HG02759 (cell line): ENCODE measurements around the gene PRKCZ.

ENCODE experiments used
- ATAC-seq: cut with Tn5 transposase; IDR thresholded peaks from one replicate; pipeline ENCODE4 v1.9.1; 2021; ENCODE audit warnings: mild to moderate bottlenecking, moderate library complexity; ENCODE audit not compliant: unreplicated experiment

The PRKCZ gene

DNA sequence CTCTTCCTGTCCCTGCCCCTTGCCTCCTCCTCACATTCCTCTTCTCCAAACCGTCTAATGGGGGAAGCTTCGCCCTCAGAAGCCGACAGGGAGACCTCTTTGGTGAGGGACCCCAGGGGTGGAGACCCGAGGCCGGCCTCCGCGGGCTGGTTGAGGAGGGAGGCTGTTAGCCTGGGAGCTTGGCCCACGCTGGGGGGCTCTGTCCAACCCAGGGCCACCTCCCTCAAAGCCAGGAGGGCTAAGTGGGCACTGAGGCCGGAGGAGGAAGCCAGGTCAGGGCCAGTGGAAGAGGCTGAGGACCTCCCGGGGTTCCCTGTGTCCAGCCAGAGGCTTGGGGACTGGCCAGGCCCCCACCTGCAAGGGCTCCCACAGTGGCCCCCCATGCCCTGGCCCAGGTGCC, 25.8 kb upstream of the PRKCZ start:
- no peak for ATAC-seq

DNA sequence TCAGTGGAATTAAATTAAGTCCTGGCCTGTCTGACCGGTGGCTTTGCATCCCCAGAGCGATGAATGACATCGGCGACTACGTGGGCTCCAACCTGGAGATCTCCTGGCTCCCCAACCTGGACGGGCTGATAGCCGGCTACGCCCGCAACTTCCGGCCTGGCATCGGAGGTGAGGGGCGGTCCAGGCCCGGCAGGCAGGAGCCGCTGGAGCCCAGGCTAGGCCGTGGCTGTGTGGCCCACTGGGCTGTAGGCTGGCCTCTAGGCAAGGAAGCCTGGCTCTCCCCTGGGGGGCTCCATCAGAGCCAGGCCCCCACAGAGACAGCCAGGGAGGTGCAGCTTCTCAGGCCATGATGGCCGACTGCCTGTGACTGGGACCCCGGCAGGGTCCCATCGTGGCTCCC, 25.3 kb upstream of the PRKCZ start:
- no peak for ATAC-seq

DNA sequence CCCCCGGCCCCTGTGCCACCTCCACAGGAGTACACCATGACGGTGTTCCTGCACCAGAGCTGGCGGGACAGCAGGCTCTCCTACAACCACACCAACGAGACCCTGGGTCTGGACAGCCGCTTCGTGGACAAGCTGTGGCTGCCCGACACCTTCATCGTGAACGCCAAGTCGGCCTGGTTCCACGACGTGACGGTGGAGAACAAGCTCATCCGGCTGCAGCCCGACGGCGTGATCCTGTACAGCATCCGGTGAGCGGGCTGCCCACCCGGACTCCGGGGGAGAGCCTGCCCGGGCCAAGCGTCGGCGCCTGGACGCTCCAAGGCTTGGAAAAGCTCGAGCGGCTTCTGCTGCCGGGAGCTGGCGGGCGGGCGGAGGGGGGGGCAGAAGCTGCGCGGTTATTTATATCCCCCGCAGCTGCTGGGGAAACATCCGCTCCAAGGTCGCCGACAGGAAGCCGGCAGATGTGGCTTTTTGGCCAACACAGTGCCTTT, 24.7 kb upstream of the PRKCZ start:
- ATAC-seq, result no peak

DNA sequence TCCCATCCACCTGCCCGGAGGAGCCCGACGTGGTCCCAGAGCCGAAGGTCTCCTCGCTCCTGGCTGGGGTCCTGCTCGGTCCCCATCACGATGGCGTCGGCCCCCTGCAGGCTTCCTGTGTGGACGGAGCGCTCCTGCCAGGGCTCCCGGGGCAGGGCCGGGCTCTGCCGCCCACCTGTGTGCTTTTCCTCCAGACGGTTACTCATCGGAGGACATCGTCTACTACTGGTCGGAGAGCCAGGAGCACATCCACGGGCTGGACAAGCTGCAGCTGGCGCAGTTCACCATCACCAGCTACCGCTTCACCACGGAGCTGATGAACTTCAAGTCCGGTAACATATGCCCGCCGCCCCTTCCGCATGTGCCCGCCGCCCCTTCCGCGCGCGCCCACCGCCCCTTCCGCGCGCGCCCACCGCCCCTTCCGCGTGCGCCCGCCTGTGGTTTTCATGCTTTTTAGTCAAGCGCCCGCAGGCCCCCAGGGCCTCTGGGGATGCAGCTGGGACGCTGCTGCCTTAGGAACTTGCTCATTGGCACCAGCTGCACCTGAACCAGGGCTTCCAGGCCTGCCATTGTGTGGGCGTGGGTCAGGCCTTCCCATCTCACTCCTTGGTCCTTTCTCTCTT, 22.1 kb upstream of the PRKCZ start:
- ATAC-seq, result no peak

DNA sequence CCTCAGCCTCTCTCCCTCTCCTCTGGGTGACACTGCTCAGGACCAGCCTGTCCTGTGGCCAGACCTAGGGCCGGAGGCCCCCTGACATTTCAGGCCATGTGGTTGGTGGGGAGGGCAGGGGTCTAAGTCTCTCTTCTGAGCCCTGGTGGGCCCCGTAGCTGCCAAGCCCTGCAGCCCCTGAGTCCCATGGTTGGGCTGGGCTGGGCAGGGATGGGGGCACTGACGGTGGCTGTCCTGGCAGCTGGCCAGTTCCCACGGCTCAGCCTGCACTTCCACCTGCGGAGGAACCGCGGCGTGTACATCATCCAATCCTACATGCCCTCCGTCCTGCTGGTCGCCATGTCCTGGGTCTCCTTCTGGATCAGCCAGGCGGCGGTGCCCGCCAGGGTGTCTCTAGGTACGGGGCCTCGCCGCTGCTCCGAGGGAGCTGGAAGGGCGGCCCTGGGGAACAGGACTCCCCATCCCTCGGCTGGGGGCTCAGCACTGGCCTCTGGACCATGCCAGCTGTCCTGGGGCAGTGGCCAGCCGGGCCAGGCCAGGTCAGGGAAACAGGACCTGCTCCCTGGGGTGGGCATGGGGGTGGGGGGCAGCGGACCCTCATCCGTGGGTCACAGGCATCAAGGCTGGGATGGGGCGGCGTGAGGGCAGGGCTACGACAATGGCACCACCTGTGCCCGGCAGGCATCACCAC, 21.2 kb upstream of the PRKCZ start:
- ATAC-seq, result no peak

DNA sequence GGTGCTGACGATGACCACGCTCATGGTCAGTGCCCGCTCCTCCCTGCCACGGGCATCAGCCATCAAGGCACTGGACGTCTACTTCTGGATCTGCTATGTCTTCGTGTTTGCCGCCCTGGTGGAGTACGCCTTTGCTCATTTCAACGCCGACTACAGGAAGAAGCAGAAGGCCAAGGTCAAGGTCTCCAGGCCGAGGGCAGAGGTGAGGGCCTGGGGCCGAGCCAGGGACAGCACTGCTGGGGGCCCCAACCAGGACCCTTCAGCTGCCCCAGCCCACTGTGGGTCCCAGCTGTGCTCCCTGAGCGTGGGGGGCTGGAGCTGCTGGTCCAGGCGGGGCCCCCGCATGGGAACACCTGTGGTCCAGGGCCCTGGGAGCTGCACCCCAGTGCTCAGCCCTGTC, 20.6 kb upstream of the PRKCZ start:
- ATAC-seq, result no peak

DNA sequence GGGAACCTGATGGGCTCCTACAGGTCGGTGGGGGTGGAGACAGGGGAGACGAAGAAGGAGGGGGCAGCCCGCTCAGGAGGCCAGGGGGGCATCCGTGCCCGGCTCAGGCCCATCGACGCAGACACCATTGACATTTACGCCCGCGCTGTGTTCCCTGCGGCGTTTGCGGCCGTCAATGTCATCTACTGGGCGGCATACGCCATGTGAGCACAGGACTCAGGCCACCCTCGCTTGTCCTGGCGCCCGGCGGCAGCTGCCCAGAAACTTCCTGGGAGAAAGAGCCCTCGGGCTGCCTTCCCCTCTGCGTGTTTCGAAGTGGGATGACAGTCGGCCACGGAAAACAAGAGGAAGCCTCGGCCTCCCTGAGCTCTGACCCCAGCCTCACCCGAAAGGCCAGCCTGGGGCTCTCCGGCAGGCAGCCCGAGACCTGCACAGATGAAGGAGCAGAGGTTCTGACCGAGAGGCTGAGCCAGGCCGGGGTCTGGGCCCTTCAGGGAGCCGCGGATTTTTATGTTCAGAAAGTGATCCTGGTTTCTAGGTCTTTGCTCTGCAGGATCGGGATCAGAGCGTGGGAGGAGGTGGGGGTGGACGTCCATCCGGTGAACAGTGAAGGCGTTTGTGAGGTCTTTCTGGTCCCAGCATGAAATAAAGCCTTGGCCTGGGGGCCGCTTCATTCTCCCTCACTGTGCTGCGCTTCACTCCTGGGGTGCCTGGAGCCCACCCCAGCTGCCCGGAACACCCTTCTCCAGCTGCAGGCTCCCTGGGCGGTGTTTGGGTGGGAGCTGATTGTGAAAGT, 19.9 kb upstream of the PRKCZ start:
- no peak for ATAC-seq

DNA sequence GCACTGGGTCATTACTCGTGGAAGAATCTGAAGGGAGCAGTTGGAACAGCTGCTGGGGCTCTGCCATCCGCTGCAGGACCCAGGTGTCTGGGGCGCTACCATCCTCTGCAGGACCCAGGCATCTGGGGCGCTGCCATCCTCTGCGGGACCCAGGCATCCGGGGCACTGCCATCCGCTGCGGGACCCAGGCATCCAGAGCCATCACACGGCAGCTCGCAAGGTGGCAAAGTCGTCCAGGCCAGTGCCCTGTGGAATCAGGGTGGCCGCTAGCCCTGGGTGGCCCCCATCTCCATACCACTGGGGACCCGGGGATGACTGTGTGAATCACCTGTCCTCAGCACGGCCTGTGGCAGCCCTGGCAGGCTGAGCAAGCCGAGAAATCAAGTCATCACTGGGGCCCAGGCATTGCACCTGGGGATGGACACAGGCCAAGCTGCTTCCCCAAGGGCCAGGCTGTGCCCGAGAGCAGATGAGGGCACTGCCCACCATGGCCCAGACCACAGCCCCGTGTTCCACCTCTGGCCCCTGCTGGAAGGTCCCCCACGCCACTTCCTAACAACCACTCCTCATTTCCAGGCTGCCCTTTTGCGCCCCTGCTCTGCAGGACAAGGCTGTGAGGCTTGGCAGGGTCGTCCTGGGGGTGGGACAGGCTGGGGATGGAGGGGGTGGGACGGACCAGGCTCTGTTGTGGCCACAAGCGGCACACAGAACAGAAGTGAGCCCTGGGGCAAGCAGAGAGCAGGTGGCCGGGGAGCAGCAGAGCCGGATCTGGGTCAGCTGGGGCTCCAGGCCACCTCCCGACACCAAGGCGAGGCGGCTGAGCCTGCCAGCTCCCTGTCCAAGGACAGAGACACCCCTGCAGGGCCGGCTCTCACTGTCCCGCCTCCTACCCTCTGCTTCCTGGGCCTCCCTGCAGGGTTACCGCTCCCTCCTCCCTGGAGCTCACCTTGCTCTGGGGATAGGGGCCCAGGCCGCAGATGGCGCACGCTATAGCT, 18.4 kb upstream of the PRKCZ start:
- no peak for ATAC-seq

DNA sequence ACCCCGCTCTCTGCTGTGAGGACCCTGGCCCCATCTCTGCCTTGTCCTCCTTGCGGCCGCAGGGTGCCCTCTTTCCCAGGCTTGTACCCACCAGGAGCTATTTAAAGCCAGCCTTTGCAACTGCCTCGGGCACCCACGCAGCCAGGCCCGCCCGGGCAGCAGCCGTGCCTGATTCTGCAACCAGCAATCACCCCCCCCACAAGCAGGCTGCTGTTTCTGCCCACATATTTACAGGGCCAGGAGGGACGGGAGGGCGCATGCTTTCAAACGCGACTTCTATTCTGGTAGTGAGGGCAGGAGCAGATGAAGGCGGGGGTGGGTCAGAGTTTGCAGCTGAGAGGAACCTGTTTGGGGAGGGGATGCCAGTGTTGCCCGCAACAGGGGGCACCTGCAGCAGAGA, 17.5 kb upstream of the PRKCZ start:
- ATAC-seq, result no peak

DNA sequence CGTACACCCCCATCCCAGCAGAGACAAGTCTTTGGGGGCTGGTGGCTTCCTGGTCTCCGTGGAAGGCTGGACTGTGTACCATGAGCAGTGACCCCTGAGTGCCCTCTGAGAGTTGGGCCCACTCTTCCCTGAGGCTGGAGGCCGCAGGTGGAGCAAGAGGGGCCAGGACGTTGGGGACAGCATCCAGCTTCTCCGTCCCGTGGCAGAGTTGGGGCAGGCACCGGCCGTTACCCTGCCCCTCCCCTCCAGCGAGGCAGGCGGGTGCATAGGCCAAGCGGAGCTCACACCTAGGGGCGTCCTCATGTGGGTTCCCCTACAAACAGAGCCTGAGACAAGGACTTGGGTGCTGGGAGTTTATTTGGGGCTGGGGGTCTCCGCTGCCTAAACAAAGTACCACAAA, 17.0 kb upstream of the PRKCZ start:
- ATAC-seq, result no peak

DNA sequence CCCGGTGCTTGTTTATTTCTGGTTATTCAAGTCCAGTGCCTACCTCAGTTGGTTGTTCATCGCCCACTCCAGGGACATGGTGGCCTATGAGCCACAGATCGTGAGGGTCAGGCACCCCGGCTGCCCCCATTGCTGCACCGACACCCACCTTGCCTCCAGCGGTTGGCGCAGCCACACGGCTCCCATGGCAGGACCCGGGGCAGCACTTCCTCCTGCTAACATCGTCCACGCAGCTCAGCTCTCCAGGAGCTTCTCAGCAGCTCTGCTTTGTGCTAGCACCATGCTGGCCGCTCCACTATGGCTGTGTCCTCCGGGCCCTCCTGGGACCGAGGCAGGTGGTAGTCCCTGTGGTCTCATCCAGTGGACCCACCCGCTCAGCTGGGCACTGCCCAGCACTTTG, 13.9 kb upstream of the PRKCZ start:
- no peak for ATAC-seq

DNA sequence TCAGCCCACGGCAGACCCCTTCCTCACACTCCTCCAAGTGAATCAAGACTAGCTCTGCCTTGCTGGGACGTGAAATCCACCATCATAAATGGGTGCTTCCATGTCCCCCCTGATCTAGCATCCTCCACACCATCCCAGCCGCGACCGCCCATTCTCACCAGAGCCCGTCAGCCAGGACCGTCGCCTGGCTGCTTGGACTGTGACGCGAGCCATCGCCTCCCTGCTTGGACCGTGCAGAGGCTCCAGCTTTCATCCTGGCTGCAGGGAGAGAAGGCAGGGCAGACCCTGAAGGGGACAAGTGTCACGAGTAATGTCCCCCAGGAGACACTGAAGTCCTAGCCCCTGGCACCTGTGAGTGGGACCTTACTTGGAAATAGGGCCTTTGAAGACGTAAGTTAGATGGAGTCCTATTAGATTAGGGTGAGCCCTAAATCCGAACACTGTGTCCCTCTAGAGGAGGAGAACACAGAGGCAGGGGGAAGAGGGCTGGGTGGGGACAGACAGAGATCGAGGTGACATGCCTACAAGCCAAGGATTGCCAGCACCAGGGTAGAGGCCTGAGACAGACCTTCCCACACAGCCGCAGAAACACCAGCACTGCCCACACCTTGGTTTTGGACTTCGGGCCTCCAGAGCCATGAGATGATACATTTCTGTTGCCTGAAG, 12.8 kb upstream of the PRKCZ start:
- no peak for ATAC-seq

DNA sequence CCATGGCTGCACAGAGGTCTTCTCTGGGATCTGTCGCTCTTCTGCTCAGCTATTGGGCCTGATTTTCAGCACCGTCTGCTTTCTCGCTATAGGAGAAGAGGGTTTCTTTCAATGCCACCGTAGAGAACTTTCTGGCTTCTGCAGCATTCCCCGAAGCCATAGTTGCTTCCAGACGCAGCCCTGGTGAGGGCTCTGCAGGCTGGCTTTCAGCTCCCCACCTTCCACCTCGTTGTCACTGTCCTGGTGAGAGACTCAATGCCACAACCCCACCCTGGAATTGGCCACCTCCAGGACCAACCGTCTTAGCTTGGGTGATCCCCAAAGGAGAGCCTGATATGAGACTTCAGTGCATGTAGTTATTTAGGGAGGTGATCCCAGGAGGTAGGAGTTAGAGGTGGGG, 12.0 kb upstream of the PRKCZ start:
- ATAC-seq, result no peak

DNA sequence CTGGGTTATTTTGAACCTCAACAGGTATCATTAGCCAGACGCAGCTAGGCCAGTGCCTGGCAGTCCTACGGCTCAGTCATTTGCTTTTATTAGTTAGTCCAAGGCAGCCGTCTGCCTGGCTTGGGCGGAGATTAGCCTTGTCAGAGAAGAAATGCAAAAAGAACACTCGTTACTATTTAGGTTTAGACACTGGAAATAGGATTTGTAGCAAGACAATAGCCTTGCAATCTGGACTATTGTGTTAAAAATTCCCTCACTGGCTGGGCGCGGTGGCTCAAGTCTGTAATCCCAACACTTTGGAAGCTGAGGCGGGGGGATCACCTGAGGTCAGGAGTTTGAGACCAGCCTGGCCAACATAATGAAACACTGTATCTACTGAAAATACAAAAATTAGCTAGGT, 11.0 kb upstream of the PRKCZ start:
- ATAC-seq, result no peak

DNA sequence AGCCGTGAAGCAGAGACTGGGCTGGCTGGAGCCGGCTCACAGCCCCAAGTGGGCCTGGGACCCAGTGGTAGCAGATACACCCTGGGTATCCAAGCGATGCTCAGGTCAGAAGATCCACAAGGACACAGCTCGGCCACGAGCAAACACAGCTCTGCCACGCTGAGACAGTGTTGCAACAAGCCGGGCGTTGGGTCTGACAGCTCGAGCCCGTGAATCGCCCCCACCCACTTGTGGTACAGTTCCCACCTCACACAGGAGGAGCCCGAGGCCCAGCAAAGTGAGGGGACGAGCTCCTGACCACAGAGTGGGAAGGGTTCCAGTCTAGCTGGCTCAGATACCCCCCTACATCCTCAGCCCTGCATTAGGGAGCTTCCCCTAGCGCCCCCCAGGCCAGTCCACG, 8.9 kb upstream of the PRKCZ start:
- no peak for ATAC-seq

DNA sequence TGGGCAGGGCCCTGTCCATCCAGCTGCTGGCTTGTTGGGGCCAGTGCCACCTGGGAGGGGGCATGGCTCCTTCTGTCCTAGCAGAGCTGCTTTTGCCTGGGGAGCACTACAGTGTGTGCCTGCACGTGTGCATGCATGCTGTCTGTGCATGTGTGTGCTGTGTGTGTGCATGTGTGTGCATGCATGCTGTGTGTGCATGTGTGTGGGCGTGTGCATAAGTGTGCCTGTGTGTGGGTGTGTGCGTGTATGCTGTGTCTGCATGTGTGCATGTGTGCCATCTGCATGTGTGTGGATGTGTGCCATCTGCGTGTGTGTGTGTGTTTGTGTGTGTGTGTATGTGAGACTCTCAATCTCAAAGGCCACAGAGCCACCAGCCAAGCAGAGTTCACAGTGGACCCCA, 8.3 kb upstream of the PRKCZ start:
- ATAC-seq, result no peak

DNA sequence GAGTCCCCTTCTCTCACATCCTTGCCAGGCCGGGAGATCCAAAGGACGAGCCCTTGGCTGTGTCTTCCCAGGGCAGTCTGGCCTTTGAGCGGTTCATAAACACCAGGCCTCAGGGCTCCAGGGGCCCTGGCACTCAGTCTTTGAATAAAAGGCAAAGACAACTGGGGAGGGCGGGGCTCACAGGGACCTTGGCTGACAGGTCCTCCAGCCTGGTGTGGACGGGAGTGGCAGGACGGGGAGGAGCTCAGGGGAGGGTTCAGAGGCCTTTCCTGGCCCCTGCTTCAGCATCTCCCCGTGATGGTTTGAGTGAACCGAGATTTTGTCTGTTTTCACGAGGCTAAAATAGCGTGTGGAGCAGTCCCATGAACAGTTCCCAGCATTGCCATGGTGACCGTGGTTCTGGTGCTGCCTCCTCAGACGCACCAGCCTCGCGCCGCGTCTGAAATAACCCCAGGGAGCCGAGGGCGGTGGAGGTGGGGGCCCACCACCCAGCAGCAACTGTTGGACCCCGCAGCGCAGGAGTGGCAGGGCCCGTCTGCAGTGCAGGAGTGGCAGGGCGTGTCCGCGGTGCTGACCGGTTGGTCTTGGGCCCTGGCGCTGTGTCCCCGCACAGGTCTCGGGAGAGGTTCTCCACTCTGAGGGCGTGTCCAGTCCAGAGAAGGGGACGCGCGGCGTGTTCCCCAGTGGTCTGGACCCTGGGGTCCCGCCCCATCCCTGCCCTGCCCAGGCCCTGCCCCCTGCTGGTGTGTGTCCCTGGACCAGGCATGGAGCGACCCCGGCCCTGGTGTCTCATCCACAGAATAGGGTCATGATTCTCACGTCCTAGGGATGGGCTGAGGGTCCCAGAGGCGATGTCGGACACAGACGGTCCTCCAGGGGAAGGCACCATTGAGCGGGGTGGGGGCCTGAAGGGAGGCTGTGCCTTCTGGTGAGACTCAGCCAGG, 7.1 kb upstream of the PRKCZ start:
- ATAC-seq, result no peak

DNA sequence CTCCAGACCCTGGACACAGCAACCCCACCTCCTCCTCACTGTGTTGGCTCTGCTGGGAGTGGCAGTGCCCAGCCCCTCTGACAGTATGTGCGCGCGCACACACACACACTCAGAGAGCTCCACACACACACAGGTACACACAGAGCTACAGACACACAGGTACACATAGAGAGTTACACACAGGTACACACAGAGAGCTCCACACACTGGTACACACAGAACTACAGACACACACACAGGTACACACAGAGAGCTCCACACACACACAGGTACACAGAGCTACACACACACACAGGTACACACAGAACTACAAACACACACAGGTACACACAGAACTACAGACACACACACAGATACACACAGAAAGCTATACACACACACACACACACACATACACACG, 6.3 kb upstream of the PRKCZ start:
- no peak for ATAC-seq
